CD14-positive monocyte (primary cell): ENCODE data around the gene UGT2A3. TPM values are rescaled to one million over a fixed set of nuclear protein-coding genes. Genes with fewer than 3 reads are reported as not detected.

Experiments
- DNase-seq, 3 donors: peaks; one replicate each; pipeline ENCODE4 v3.0.0-alpha.2; 2011 to 2022
- H2AFZ ChIP-seq: 2 replicates; pipeline ENCODE4 v1.6.0; 2012; ENCODE audit warnings: mild to moderate bottlenecking, low read depth, low read length, inconsistent platforms; ENCODE audit not compliant: insufficient read depth, poor library complexity, severe bottlenecking
- H3K27ac ChIP-seq, 2 donors: 1 replicate in 1 of 2; 2 replicates in 1 of 2; pipeline ENCODE4 v1.5.1; 2012 to 2013; ENCODE audit warnings: low read length in 2 of 2, control low read depth in 1 of 2, inconsistent platforms in 1 of 2, low read depth in 1 of 2, mild to moderate bottlenecking in 1 of 2
- H3K27me3 ChIP-seq, 2 donors: one replicate each; pipeline versions ENCODE4 v1.6.0 to v1.6.1; 2011 to 2013; ENCODE audit warnings: low read length in 2 of 2; ENCODE audit not compliant: control insufficient read depth in 2 of 2, insufficient read depth in 2 of 2
- H3K36me3 ChIP-seq, 2 donors: replicated peaks in 1 of 2; 1 replicate in 1 of 2; 2 replicates in 1 of 2; pipeline versions ENCODE4 v1.5.1 to v1.6.1; 2012 to 2013; ENCODE audit warnings: low read length in 2 of 2, control low read depth in 1 of 2, inconsistent platforms in 1 of 2, mild to moderate bottlenecking in 1 of 2; ENCODE audit not compliant: insufficient read depth in 2 of 2, control insufficient read depth in 1 of 2
- H3K4me1 ChIP-seq, 2 donors: 1 replicate in 1 of 2; 2 replicates in 1 of 2; pipeline versions ENCODE4 v1.5.1 to v1.6.1; 2012 to 2013; ENCODE audit warnings: low read length in 2 of 2, control low read depth in 1 of 2, inconsistent platforms in 1 of 2, mild to moderate bottlenecking in 1 of 2, moderate library complexity in 1 of 2; ENCODE audit not compliant: insufficient read depth in 2 of 2, control insufficient read depth in 1 of 2
- H3K4me2 ChIP-seq: replicated peaks from 2 replicates; pipeline ENCODE3; 2012; ENCODE audit warnings: low read length, moderate library complexity, mild to moderate bottlenecking; ENCODE audit not compliant: poor library complexity, severe bottlenecking; ENCODE audit errors: extremely low read depth
- H3K4me3 ChIP-seq, 3 experiments: fragments of 200-600 bp in 1 of 3; sonication (generic) in 1 of 3; replicated peaks in 1 of 3; 1 replicate in 2 of 3; 2 replicates in 1 of 3; pipeline ENCODE4 v1.5.1; 2011 to 2013; ENCODE audit warnings: low read length in 3 of 3, mild to moderate bottlenecking in 3 of 3, control low read depth in 2 of 3, low read depth in 2 of 3, inconsistent platforms in 1 of 3, moderate library complexity in 1 of 3
- H3K79me2 ChIP-seq: 2 replicates; pipeline ENCODE4 v1.6.0; 2012; ENCODE audit warnings: mild to moderate bottlenecking, control low read depth, inconsistent platforms, low read length, moderate library complexity; ENCODE audit not compliant: insufficient read depth
- H3K9ac ChIP-seq: 2 replicates; pipeline ENCODE4 v1.6.0; 2017; ENCODE audit warnings: low read length, mild to moderate bottlenecking; ENCODE audit not compliant: insufficient read depth, poor library complexity, severe bottlenecking
- H3K9me3 ChIP-seq, 2 donors: replicated peaks in 1 of 2; 1 replicate in 1 of 2; 2 replicates in 1 of 2; pipeline versions ENCODE4 v1.5.1 to v1.6.1; 2012 to 2013; ENCODE audit warnings: low read length in 2 of 2, control low read depth in 1 of 2; ENCODE audit not compliant: control insufficient read depth in 1 of 2, insufficient read depth in 1 of 2
- H4K20me1 ChIP-seq: 2 replicates; pipeline ENCODE4 v1.6.0; 2012; ENCODE audit warnings: mild to moderate bottlenecking, low read length, control low read depth, moderate library complexity; ENCODE audit not compliant: insufficient read depth
- H3K27ac Mint-ChIP-seq, 7 donors: one replicate each; pipeline ENCODE4 v1.8.0; 2020; ENCODE audit warnings: mild to moderate bottlenecking in 7 of 7, mixed read lengths in 7 of 7, moderate library complexity in 6 of 7, inconsistent platforms in 2 of 7
- H3K27me3 Mint-ChIP-seq, 3 donors: one replicate each; pipeline ENCODE4 v1.8.0; 2021 to 2022; ENCODE audit warnings: low read depth in 3 of 3, mild to moderate bottlenecking in 3 of 3, mixed read lengths in 3 of 3, moderate library complexity in 3 of 3, inconsistent platforms in 1 of 3
- H3K36me3 Mint-ChIP-seq, 2 donors: one replicate each; pipeline ENCODE4 v1.8.0; 2020; ENCODE audit warnings: mixed read lengths in 2 of 2, inconsistent platforms in 1 of 2, mild to moderate bottlenecking in 1 of 2
- H3K4me1 Mint-ChIP-seq: one replicate; pipeline ENCODE4 v1.8.0; 2020; ENCODE audit warnings: mild to moderate bottlenecking, mixed read lengths
- H3K4me3 Mint-ChIP-seq, 2 donors: one replicate each; pipeline ENCODE4 v1.8.0; 2020; ENCODE audit warnings: mild to moderate bottlenecking in 2 of 2, mixed read lengths in 2 of 2, moderate library complexity in 1 of 2
- H3K9me3 Mint-ChIP-seq, 7 donors: one replicate each; pipeline ENCODE4 v1.8.0; 2020 to 2022; ENCODE audit warnings: mixed read lengths in 7 of 7, mild to moderate bottlenecking in 6 of 7, moderate library complexity in 6 of 7, inconsistent platforms in 2 of 7
- CTCF ChIP-seq: fragments of 200-600 bp; IDR thresholded peaks from one replicate; pipeline ENCODE4 v1.8.0; 2022; ENCODE audit warnings: antibody characterized with exemption, mild to moderate bottlenecking
- WGBS: methylation state at CpG from one replicate; pipeline ENCODE4 v1.1.5; 2013; ENCODE audit warnings: missing lambda C conversion rate; ENCODE audit not compliant: insufficient coverage; 5-methylcytosine and 5-hydroxymethylcytosine counted together
- intact Hi-C, 2 donors: fragments of 100-400 bp; cut with micrococcal nuclease; formaldehyde crosslinking; loops; one replicate each; pipeline versions ENCODE4 v1.15.0 to v1.15.1; 2023
- polyA plus RNA-seq, 3 donors: library from polyadenylated mRNA; depleted of rRNA in 1 of 3; unstranded in 2 of 3; stranded (reverse) in 1 of 3; fragments of 300-500 nt in 2 of 3; fragments of >200 nt in 1 of 3; fragmentation: Illumina TruSeq in 2 of 3; gene quantifications; 1 replicate in 2 of 3; 2 replicates in 1 of 3; pipeline ENCODE4 v1.2.3, GENCODE V29; 2012 to 2021

Gene UGT2A3
- polyA plus RNA-seq, 3 donors = not detected

- Histone ChIP-seq H3K79me2 (no peaks in the 10 kb centered on the region), H3K9me3 (no peaks in the 10 kb centered on the region), H3K4me1 (no peaks in the 10 kb centered on the region), H3K27ac (no peak overlapping the region), H4K20me1 (no peaks in the 10 kb centered on the region), H2AFZ (no peak overlapping the region), H3K27me3 (no peaks in the 10 kb centered on the region), H3K36me3 (no peaks in the 10 kb centered on the region), H3K9ac (no peak overlapping the region), H3K4me2 (no peak overlapping the region), H3K4me3 (no peak overlapping the region)
- H3K36me3 Mint-ChIP-seq = no peaks in the 10 kb centered on the region
- H3K27me3 Mint-ChIP-seq = no peaks in the 10 kb centered on the region
- DNase-seq = no peak
- peaks cover 0 to 3% (median 0%) of the 10 kb centered on the region in 7 donors for H3K9me3 Mint-ChIP-seq
- no CpG with 5 or more reads among the region's 1 CpG for WGBS
- H3K4me3 Mint-ChIP-seq = no peak overlapping the region
- no peak overlapping the region for H3K27ac Mint-ChIP-seq
- TF ChIP-seq CTCF = no peak
- intact Hi-C loops = no loop called here
- H3K4me1 Mint-ChIP-seq = no peaks in the 10 kb centered on the region
These were observed 58.7 kb downstream of the UGT2A3 start for GRCh38 chr4:68892861-68893260.

- H3K4me3 Mint-ChIP-seq = no peak overlapping the region
- TF ChIP-seq CTCF = no peak
These were observed 59.9 kb downstream of the UGT2A3 start for GRCh38 chr4:68891678-68892077.

More at GRCh38 chr4:68891678-68892077, 59.9 kb downstream of the UGT2A3 start:
- Histone ChIP-seq H4K20me1 (no peaks in the 10 kb centered on the region), H3K4me2 (no peak overlapping the region), H3K79me2 (no peaks in the 10 kb centered on the region), H2AFZ (no peak overlapping the region), H3K4me1 (no peaks in the 10 kb centered on the region), H3K9ac (no peak overlapping the region), H3K9me3 (no peaks in the 10 kb centered on the region), H3K27ac (no peak overlapping the region), H3K27me3 (no peaks in the 10 kb centered on the region), H3K4me3 (no peak overlapping the region), H3K36me3 (no peaks in the 10 kb centered on the region)
- Mint-ChIP-seq H3K27ac (no peak overlapping the region), H3K27me3 (no peaks in the 10 kb centered on the region), H3K36me3 (no peaks in the 10 kb centered on the region), H3K4me1 (no peaks in the 10 kb centered on the region), H3K9me3 (peaks cover 0 to 3% (median 0%) of the 10 kb centered on the region in 7 donors)
- intact Hi-C loops = no loop called here
- DNase-seq = no peak
- WGBS = no CpG with 5 or more reads among the region's 3 CpGs
